ENCODE data around the gene RPTOR.
"Not testable (repeated sequence)": the region's sequence is repeated elsewhere in the genome, so short reads cannot be mapped to it uniquely, and the experiment has no call there.

Gene RPTOR

DNA sequence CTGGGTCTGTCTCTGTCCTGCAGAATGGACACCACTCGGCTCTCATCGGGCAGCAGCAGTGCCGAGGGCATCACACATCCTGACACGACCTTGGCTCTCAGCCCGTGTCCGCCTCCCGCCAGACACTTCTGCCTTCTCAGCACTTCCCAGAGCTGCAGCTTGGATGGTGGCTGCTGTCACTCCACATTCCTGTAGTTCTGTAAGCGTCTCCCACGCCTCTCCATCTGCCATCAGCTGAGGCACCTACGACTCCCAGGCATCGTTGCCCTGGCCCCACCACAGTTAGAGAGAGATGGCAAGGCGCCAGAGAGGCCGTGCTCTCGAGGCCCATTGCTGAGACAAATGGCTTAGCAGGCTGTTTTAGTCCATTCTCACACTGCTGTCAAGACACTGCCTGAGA, 251.1 kb downstream of the RPTOR start:
- H3K4me3 ChIP-seq (replicated peaks in 1 of 2; ENCODE audit: low read depth in 2 of 2, low read length in 2 of 2), result no peak overlapping the region
- peak in 1 of 2 donors; percentile 67 for DNase-seq (ENCODE audit: low read depth in 2 of 2)

GRCh38 chr17:80796430-80796861, 251.8 kb downstream of the RPTOR start:
- TF ChIP-seq CTCF (IDR thresholded peaks at IDR 0.05; ENCODE audit: low read depth, low read length), result no peak
- no peak overlapping the region for H3K4me3 ChIP-seq (replicated peaks in 1 of 2; ENCODE audit: low read depth in 2 of 2, low read length in 2 of 2)
- no peak for DNase-seq (ENCODE audit: low read depth in 2 of 2)

More for the DNA sequence above, 251.1 kb downstream of the RPTOR start:
- no peak for TF ChIP-seq CTCF (IDR thresholded peaks at IDR 0.05; ENCODE audit: low read depth, low read length)

DNA sequence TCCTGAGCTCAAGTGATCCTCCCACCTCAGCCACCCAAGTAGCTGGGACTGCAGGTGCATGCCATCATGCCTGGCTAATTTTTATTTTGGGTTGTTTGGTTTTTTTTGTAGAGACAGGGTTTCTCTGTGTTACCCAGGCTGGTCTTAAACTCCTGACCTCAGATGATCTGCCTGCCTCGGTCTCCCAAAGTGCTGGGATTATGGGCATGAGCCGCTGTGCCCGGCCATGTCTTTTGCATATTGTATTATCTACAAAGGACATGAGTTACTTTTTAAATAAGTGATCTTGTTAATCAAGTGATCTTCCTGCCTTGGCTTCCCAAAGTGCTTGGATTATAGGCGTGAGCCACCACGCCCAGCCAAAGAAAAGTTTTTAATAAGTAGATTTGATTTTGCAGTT, 252.6 kb downstream of the RPTOR start:
- H3K4me3 ChIP-seq (replicated peaks in 1 of 2; ENCODE audit: low read depth in 2 of 2, low read length in 2 of 2); DNase-seq (ENCODE audit: low read depth in 2 of 2): not testable (repeated sequence)

DNA sequence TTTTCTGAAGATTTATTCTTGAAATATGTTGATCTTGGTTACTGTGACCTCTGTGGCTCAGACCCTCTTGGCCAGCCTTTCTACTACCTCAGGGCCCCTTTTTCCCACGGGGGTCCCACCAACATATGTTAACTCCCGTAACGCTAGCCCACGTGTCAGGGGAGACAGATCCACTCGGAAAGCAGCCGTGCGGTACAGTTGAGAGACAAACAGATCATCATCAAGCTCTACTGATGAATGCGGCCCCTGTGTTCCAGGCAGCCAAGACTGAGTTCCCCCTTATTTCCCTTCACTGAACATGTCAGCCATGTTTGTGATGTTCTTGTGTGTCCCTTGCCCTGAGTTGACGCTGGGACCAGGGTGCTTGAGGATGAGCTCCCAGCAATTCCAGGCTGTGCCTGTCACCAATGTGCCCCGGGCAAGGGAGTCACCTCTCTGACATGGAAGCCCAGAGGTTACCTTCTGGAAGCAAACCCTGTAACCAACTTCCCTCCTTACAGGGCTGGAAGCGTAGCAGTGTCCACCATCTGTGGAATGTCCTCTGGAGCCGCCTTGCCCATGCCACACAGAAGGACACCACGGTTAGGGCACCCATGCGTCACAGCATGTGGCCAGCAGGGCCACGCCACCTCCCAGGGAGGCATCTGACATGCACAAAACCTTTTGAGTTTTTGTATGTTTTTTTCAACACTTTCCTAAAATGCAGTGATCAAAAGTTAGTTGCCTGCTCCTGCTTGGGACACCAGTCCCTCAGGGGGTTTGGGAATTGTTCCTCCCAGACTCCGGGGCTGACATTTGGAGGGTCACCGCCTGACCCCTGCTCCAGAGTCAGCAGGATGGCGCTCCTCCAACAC, 253.3 kb downstream of the RPTOR start:
- no peak overlapping the region for H3K4me3 ChIP-seq (replicated peaks in 1 of 2; ENCODE audit: low read depth in 2 of 2, low read length in 2 of 2)
- DNase-seq (ENCODE audit: low read depth in 2 of 2), result no peak
- no peak for TF ChIP-seq CTCF (IDR thresholded peaks at IDR 0.05; ENCODE audit: low read depth, low read length)

DNA sequence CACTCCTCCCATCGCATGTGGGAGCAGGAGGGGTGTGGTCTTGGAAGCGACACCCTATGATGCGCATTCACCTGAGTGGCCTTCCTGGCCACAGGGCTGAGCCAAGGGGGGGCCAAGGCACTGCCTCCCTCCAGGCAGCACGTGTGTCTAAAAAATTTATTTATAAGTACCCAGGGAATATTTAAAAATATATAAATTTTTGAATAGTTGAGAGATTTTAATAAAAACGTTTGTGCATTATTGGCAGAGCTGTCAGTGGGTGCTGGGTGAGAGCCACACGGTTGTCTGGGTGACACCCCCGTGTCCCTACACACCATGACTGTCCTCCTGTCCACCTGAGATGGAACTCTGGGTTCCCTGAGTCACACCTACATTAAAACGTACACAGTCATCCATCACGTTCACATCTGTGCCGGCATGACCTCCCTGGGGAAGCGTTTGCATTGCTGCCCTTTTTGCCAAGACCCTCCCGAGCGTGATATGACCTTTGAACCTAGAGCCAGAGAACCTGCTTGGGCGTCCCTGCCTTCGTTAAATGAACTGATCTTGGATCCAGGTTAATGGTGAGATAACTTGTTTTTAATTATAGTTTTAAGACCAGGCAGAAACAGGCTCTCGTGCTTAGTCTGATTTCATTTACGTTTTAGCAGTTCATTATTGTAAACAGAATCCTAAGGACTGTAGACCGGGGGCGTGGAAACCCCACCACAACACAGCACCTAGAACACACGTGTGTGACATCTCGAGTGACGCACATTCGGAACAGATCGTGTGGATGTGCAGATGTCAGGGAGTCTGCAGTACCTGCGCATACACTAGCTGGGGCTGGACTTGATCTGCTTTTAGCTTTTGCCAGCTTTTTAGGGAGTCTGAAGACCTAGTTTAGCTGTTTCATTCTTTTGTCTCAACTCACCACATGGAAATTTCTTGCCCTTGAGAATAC, 254.2 kb downstream of the RPTOR start:
- DNase-seq (ENCODE audit: low read depth in 2 of 2), result no peak
- TF ChIP-seq CTCF (IDR thresholded peaks at IDR 0.05; ENCODE audit: low read depth, low read length), result no peak
- H3K4me3 ChIP-seq (replicated peaks in 1 of 2; ENCODE audit: low read depth in 2 of 2, low read length in 2 of 2), result no peak overlapping the region

DNA sequence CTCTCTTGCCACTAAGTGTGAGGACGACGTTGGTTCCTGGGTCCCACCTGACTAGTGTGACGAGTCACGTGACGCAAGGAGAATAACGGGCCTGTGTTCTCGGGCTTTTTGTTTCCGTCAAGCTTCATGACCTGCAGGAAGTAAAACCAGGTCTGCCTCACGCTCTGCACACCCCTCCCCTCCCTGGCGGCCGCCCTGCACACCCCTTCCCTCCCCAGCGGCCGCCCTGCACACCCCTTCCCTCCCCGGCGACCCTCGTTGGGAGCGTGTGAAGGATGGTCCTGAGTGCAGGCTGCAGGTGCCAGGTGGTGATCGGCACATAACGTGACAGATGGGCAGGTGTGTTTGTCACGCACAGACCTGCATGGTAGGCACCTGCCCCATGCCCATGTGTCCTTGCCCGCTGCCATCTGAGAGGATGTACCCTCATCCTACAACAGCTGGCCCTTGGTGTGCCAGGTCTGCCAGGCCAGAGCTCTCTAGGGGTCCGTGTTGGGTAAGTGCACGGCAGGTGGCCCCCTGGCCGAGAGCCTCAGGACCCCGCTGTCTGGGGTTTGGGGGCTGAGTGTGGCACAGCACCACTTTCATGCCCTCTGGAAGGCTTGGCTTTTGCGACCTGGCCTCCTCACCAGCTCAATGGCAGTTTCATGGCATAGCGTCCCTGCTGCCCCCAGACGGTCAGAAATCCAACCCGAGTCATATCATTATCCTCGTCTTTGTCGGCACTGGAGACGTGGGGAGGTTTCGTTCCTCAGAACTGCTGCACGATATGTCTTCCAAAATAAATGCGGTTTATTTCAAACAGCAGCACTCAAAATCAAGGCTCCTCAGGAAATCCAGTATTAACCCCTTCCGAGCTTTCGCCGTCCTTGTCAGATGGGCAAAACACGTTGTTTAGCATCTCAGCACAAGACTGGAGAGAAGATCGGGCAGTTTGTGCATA, 255.2 kb downstream of the RPTOR start:
- no peak for TF ChIP-seq CTCF (IDR thresholded peaks at IDR 0.05; ENCODE audit: low read depth, low read length)
- no peak overlapping the region for H3K4me3 ChIP-seq (replicated peaks in 1 of 2; ENCODE audit: low read depth in 2 of 2, low read length in 2 of 2)
- DNase-seq (ENCODE audit: low read depth in 2 of 2), result no peak

Measured in cardiac fibroblast (primary cell).